BJ (cell line): ENCODE results near the gene EID2. TPM values are rescaled to one million over a fixed set of nuclear protein-coding genes. Genes with fewer than 3 reads are reported as not detected.

ENCODE experiments used
- CTCF ChIA-PET: fragments of 350-600 bp; formaldehyde crosslinking; extraction: SDS; loops from one replicate; lab custom pipeline; 2021; ENCODE audit warnings: antibody characterized with exemption, inconsistent platforms; lab: Yijun Ruan, JAX
- POLR2A ChIA-PET: fragments of 300-600 bp; sonication (Branson Sonifier 250); formaldehyde crosslinking; extraction: SDS; loops from one replicate; lab custom pipeline; 2021; ENCODE audit warnings: antibody characterized with exemption; lab: Charles Lee
- DNase-seq: peaks from one replicate; pipeline ENCODE4 v3.0.0-alpha.2; 2011; ENCODE audit warnings: low read depth
- H3K27me3 ChIP-seq: 2 replicates; pipeline ENCODE4 v1.6.0; 2011; ENCODE audit warnings: low read length; ENCODE audit not compliant: control insufficient read depth, insufficient read depth
- H3K36me3 ChIP-seq: 2 replicates; pipeline ENCODE4 v1.5.1; 2011; ENCODE audit warnings: low read length; ENCODE audit not compliant: control insufficient read depth, insufficient read depth
- H3K4me3 ChIP-seq: 2 replicates; pipeline ENCODE4 v1.5.1; 2011; ENCODE audit warnings: low read depth, mild to moderate bottlenecking, control low read depth, low read length
- CTCF ChIP-seq: IDR thresholded peaks from 2 replicates; pipeline ENCODE4 v1.5.1; 2011; ENCODE audit warnings: low read depth, mild to moderate bottlenecking, control low read depth, inconsistent platforms, low read length, moderate library complexity; ENCODE audit not compliant: insufficient read depth
- polyA plus RNA-seq: library from polyadenylated mRNA; depleted of rRNA; stranded (reverse); fragments of >200 nt; gene quantifications from 2 replicates; pipeline ENCODE4 v1.2.3, GENCODE V29; 2011

Gene EID2
- polyA plus RNA-seq, 1 experiment: 5.5 TPM

- POLR2A ChIA-PET: no interaction called here
- H3K36me3 ChIP-seq: no peaks in the 10 kb centered on the region
- H3K4me3 ChIP-seq: peak overlapping the region; percentile 74
- no peaks in the 10 kb centered on the region for H3K27me3 ChIP-seq
- DNase-seq: no peak
- no peak for TF ChIP-seq CTCF
- CTCF ChIA-PET: interaction anchor here (0.7 to 3.4 kb wide), 21 partner anchors 8 to 131 kb away, joined by 3 to 41 read pairs (median 5); partner anchors contain the start of genes RPS16, SUPT5H and TIMM50
Measured at GRCh38 chr19:39531834-39532232, 8.1 kb downstream of the EID2 start.

GRCh38 chr19:39525205-39525604, 14.8 kb downstream of the EID2 start:
- no peak for TF ChIP-seq CTCF
- no peak for DNase-seq
- ChIA-PET POLR2A (no interaction called here), CTCF (interaction anchor here (1.1 to 2.0 kb wide), 2 partner anchors 9 to 22 kb away, joined by 3 to 5 read pairs; no protein-coding TSS in a partner anchor)
- no peak overlapping the region for H3K4me3 ChIP-seq
- H3K36me3 ChIP-seq: no peaks in the 10 kb centered on the region
- H3K27me3 ChIP-seq: no peaks in the 10 kb centered on the region

- no peak for TF ChIP-seq CTCF
- POLR2A ChIA-PET: no interaction called here
Measured at GRCh38 chr19:39524495-39524894, 15.5 kb downstream of the EID2 start.

GRCh38 chr19:39520541-39521484, 19.1 kb downstream of the EID2 start:
- peaks cover 14% of the 10 kb centered on the region for H3K27me3 ChIP-seq
- H3K36me3 ChIP-seq: no peaks in the 10 kb centered on the region
- CTCF ChIA-PET: interaction anchor here (1.0 kb wide), 1 partner anchor 46 kb away, joined by 5 read pairs; no protein-coding TSS in a partner anchor
- no peak for TF ChIP-seq CTCF
- no peak for DNase-seq
- POLR2A ChIA-PET: no interaction called here
- H3K4me3 ChIP-seq: no peak overlapping the region

More at GRCh38 chr19:39524495-39524894, 15.5 kb downstream of the EID2 start:
- H3K4me3 ChIP-seq: no peak overlapping the region
- no peak for DNase-seq
- CTCF ChIA-PET: interaction anchor here (0.9 to 2.0 kb wide), 5 partner anchors 8 to 50 kb away, joined by 3 to 5 read pairs (median 3); partner anchors contain the start of gene EID2B
- H3K27me3 ChIP-seq: no peaks in the 10 kb centered on the region
- no peaks in the 10 kb centered on the region for H3K36me3 ChIP-seq

GRCh38 chr19:39518975-39519374, 21.0 kb downstream of the EID2 start:
- peaks cover 30% of the 10 kb centered on the region for H3K27me3 ChIP-seq
- no peaks in the 10 kb centered on the region for H3K36me3 ChIP-seq
- TF ChIP-seq CTCF: no peak
- ChIA-PET CTCF (interaction anchor here (0.6 to 1.9 kb wide), 2 partner anchors 14 to 32 kb away, joined by 3 to 9 read pairs; partner anchors contain the start of gene EID2B), POLR2A (no interaction called here)
- no peak overlapping the region for H3K4me3 ChIP-seq
- no peak for DNase-seq
